Neural crest cell (in vitro differentiated cells): ENCODE results near the gene SNAPC2. TPM values are rescaled to one million over a fixed set of nuclear protein-coding genes. Genes with fewer than 3 reads are reported as not detected.

Experiments
- DNase-seq: peaks from one replicate; pipeline ENCODE4 v3.0.0; 2021; ENCODE audit warnings: low read depth, mixed read lengths, low spot score
- H3K27ac Mint-ChIP-seq: one replicate; pipeline ENCODE4 v1.8.0; 2021; ENCODE audit warnings: mild to moderate bottlenecking, mixed read lengths; ENCODE audit not compliant: unreplicated experiment
- H3K27me3 Mint-ChIP-seq: 2 replicates; pipeline ENCODE4 v1.8.0; 2021; ENCODE audit warnings: low read depth, mild to moderate bottlenecking, mixed read lengths
- H3K36me3 Mint-ChIP-seq: 2 replicates; pipeline ENCODE4 v1.8.0; 2021; ENCODE audit warnings: low read depth, mild to moderate bottlenecking, mixed read lengths
- H3K4me1 Mint-ChIP-seq: 2 replicates; pipeline ENCODE4 v1.8.0; 2021; ENCODE audit warnings: mixed read lengths
- H3K4me3 Mint-ChIP-seq: one replicate; pipeline ENCODE4 v1.8.0; 2021; ENCODE audit warnings: mild to moderate bottlenecking, mixed read lengths
- H3K9me3 Mint-ChIP-seq: 2 replicates; pipeline ENCODE4 v1.8.0; 2021; ENCODE audit warnings: mixed read lengths
- CTCF ChIP-seq: fragments of 200-600 bp; sonication (generic); conservative IDR thresholded peaks from 2 replicates; pipeline ENCODE4 v1.5.0; 2021; ENCODE audit warnings: antibody characterized with exemption, mild to moderate bottlenecking
- total RNA-seq: library from RNA; stranded (reverse); gene quantifications from 2 replicates; pipeline ENCODE4 v1.2.1, GENCODE V29; 2021

SNAPC2 gene
- total RNA-seq, 1 donor from 2014 or later, result 19.1 TPM

- H3K36me3 Mint-ChIP-seq, result no peaks in the 10 kb centered on the region
- H3K4me1 Mint-ChIP-seq, result peaks cover 27% of the 10 kb centered on the region
- no peak overlapping the region for H3K27ac Mint-ChIP-seq
- no peak for DNase-seq
- H3K9me3 Mint-ChIP-seq, result no peaks in the 10 kb centered on the region
- peaks cover 24% of the 10 kb centered on the region for H3K27me3 Mint-ChIP-seq
- no peak for TF ChIP-seq CTCF
- peak overlapping the region; percentile 91 for H3K4me3 Mint-ChIP-seq
These were observed 3.4 kb downstream of the SNAPC2 start for GRCh38 chr19:7923295-7924191.

GRCh38 chr19:7924241-7924640 is 4.1 kb downstream of the SNAPC2 start:
- no peak for DNase-seq
- Mint-ChIP-seq H3K4me1 (peaks cover 32% of the 10 kb centered on the region), H3K4me3 (peak overlapping the region; percentile 91), H3K27me3 (peaks cover 20% of the 10 kb centered on the region), H3K36me3 (no peaks in the 10 kb centered on the region), H3K27ac (no peak overlapping the region), H3K9me3 (no peaks in the 10 kb centered on the region)
- TF ChIP-seq CTCF, result no peak

GRCh38 chr19:7924651-7925170 is 4.6 kb downstream of the SNAPC2 start:
- Mint-ChIP-seq H3K4me3 (peak overlapping the region; percentile 73), H3K4me1 (peaks cover 29% of the 10 kb centered on the region), H3K36me3 (no peaks in the 10 kb centered on the region), H3K27ac (no peak overlapping the region), H3K9me3 (no peaks in the 10 kb centered on the region), H3K27me3 (peaks cover 16% of the 10 kb centered on the region)
- DNase-seq, result no peak
- no peak for TF ChIP-seq CTCF

GRCh38 chr19:7925171-7925851 is 5.2 kb downstream of the SNAPC2 start:
- peak overlapping the region; percentile 98 for H3K27ac Mint-ChIP-seq
- peak overlapping the region; percentile 96 for H3K4me3 Mint-ChIP-seq
- no peaks in the 10 kb centered on the region for H3K9me3 Mint-ChIP-seq
- peaks cover 24% of the 10 kb centered on the region for H3K4me1 Mint-ChIP-seq
- H3K27me3 Mint-ChIP-seq, result peaks cover 12% of the 10 kb centered on the region
- TF ChIP-seq CTCF, result peak; percentile 97
- H3K36me3 Mint-ChIP-seq, result no peaks in the 10 kb centered on the region
- peak; percentile 98 for DNase-seq

- Mint-ChIP-seq H3K36me3 (no peaks in the 10 kb centered on the region), H3K27me3 (peaks cover 8% of the 10 kb centered on the region), H3K4me3 (peak within 1 kb of the TSS; percentile 96), H3K9me3 (no peaks in the 10 kb centered on the region), H3K4me1 (peaks cover 19% of the 10 kb centered on the region), H3K27ac (peak within 1 kb of the TSS; percentile 98)
- TF ChIP-seq CTCF, result peak; percentile 42
- DNase-seq, result peak; percentile 78
These were observed 6.0 kb downstream of the SNAPC2 start, which contains the start of gene CTXN1 for GRCh38 chr19:7926021-7926726. Gene CTXN1 (minus strand): TSS chr19:7926135. CDS start chr19:7925538, 597 bp downstream.
